OCI-LY7 (cell line): ENCODE data around the gene DPYSL4. TPM values are rescaled to one million over a fixed set of nuclear protein-coding genes. Genes with fewer than 3 reads are reported as not detected.

ENCODE experiments used
- BruUV-seq: library from RNA; stranded (reverse); fragments of 400-500 nt; replicated peaks from 2 replicates; lab custom pipeline; 2021; lab: Mats Ljungman, UMichigan
- CTCF ChIA-PET: fragments of 300-600 bp; sonication (Branson Sonifier 250); formaldehyde crosslinking; loops from one replicate; lab custom pipeline; 2022; ENCODE audit warnings: antibody characterized with exemption; ENCODE audit not compliant: unreplicated experiment; lab: Charles Lee
- POLR2A ChIA-PET: fragments of 300-600 bp; sonication (Branson Sonifier 250); formaldehyde crosslinking; loops from one replicate; lab custom pipeline; 2022; ENCODE audit warnings: antibody characterized with exemption; lab: Charles Lee
- DNase-seq: peaks from one replicate; pipeline ENCODE4 v3.0.0-alpha.2; 2015; ENCODE audit warnings: low spot score
- H2AFZ ChIP-seq: fragments of 200-600 bp; sonication (generic), shearing (Covaris generic); 2 replicates; pipeline ENCODE4 v1.6.1; 2014; ENCODE audit warnings: mild to moderate bottlenecking, antibody characterized with exemption, low read length, moderate library complexity
- H3K27ac ChIP-seq: fragments of 200-600 bp; sonication (generic); 2 replicates; pipeline ENCODE4 v1.5.1; 2014; ENCODE audit warnings: mixed run types, low read depth, mild to moderate bottlenecking, moderate library complexity, low read length, inconsistent platforms; ENCODE audit not compliant: poor library complexity, severe bottlenecking
- H3K36me3 ChIP-seq: fragments of 200-600 bp; sonication (generic); 2 replicates; pipeline ENCODE4 v1.6.1; 2014; ENCODE audit warnings: mild to moderate bottlenecking, antibody characterized with exemption, low read length, moderate library complexity, mixed read lengths; ENCODE audit not compliant: insufficient read depth
- H3K4me1 ChIP-seq: fragments of 200-600 bp; sonication (generic); 2 replicates; pipeline ENCODE4 v1.5.1; 2014; ENCODE audit warnings: mild to moderate bottlenecking, low read length; ENCODE audit not compliant: insufficient read depth, poor library complexity, severe bottlenecking
- H3K4me2 ChIP-seq: fragments of 200-600 bp; sonication (generic); 2 replicates; pipeline ENCODE4 v1.6.1; 2014; ENCODE audit warnings: mild to moderate bottlenecking, low read length
- H3K4me3 ChIP-seq: fragments of 200-600 bp; sonication (generic); 2 replicates; pipeline ENCODE4 v1.5.1; 2014; ENCODE audit warnings: mild to moderate bottlenecking, low read depth, low read length; ENCODE audit not compliant: poor library complexity, severe bottlenecking
- H3K79me2 ChIP-seq: fragments of 200-600 bp; sonication (generic); 2 replicates; pipeline ENCODE4 v1.6.1; 2016; ENCODE audit warnings: low read depth, mild to moderate bottlenecking, low read length, moderate library complexity, mixed read lengths; ENCODE audit not compliant: insufficient read depth
- H3K9me2 ChIP-seq: fragments of 200-600 bp; sonication (generic); 2 replicates; pipeline ENCODE4 v1.6.1; 2016; ENCODE audit warnings: mild to moderate bottlenecking, low read length, mixed read lengths; ENCODE audit not compliant: insufficient read depth
- H3K9me3 ChIP-seq: fragments of 200-600 bp; sonication (generic); 2 replicates; pipeline ENCODE4 v1.6.1; 2014; ENCODE audit warnings: mild to moderate bottlenecking, mixed run types, low read length, mixed read lengths
- H4K20me1 ChIP-seq: fragments of 200-600 bp; sonication (generic); 2 replicates; pipeline ENCODE4 v1.6.1; 2014; ENCODE audit warnings: mild to moderate bottlenecking, antibody characterized with exemption, low read length, moderate library complexity, mixed read lengths; ENCODE audit not compliant: insufficient read depth
- EZH2phosphoT487 ChIP-seq: fragments of 200-600 bp; sonication (generic); IDR thresholded peaks from 2 replicates; pipeline ENCODE4 v1.6.1; 2018; ENCODE audit warnings: low read depth, borderline replicate concordance, mild to moderate bottlenecking, mixed run types, antibody characterized with exemption, low read length, moderate library complexity, mixed read lengths
- intact Hi-C: fragments of 100-400 bp; cut with micrococcal nuclease; formaldehyde crosslinking; loops from one replicate; pipeline ENCODE4 v1.10.0; 2022; ENCODE audit not compliant: unreplicated experiment
- total RNA-seq, 2 experiments: library from RNA; depleted of rRNA in 1 of 2; stranded (reverse); fragments of >200 nt in 1 of 2; shearing (Covaris generic) in 1 of 2; gene quantifications; 2 replicates each; pipeline ENCODE4 v1.2.3, GENCODE V29; 2014 to 2022
- TF ChIP-seq, protein P1 (sequence below): fragments of 200-600 bp; sonication (generic); conservative IDR thresholded peaks from 2 replicates; pipeline ENCODE4 v1.5.1; 2014; ENCODE audit warnings: mild to moderate bottlenecking, antibody characterized with exemption, low read length, moderate library complexity, mixed read lengths

Gene DPYSL4
- total RNA-seq, 2 experiments from 2014 or later: not detected

- no peaks in the 10 kb centered on the region for H3K9me3 ChIP-seq
- intact Hi-C loops: no loop called here
- H3K4me3 ChIP-seq: no peak overlapping the region
- H3K79me2 ChIP-seq: no peaks in the 10 kb centered on the region
- H2AFZ ChIP-seq: no peak overlapping the region
- no peak for DNase-seq
- TF ChIP-seq EZH2phosphoT487: no peak
- TF ChIP-seq, protein P1, sequence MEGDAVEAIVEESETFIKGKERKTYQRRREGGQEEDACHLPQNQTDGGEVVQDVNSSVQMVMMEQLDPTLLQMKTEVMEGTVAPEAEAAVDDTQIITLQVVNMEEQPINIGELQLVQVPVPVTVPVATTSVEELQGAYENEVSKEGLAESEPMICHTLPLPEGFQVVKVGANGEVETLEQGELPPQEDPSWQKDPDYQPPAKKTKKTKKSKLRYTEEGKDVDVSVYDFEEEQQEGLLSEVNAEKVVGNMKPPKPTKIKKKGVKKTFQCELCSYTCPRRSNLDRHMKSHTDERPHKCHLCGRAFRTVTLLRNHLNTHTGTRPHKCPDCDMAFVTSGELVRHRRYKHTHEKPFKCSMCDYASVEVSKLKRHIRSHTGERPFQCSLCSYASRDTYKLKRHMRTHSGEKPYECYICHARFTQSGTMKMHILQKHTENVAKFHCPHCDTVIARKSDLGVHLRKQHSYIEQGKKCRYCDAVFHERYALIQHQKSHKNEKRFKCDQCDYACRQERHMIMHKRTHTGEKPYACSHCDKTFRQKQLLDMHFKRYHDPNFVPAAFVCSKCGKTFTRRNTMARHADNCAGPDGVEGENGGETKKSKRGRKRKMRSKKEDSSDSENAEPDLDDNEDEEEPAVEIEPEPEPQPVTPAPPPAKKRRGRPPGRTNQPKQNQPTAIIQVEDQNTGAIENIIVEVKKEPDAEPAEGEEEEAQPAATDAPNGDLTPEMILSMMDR: no peak
- no peaks in the 10 kb centered on the region for H4K20me1 ChIP-seq
- POLR2A ChIA-PET: no interaction called here
- H3K36me3 ChIP-seq: no peaks in the 10 kb centered on the region
- BruUV-seq: no TSS peak
- H3K27ac ChIP-seq: no peak overlapping the region
- CTCF ChIA-PET: no interaction called here
- no peaks in the 10 kb centered on the region for H3K9me2 ChIP-seq
- no peak overlapping the region for H3K4me2 ChIP-seq
- H3K4me1 ChIP-seq: no peaks in the 10 kb centered on the region
These were observed 8.8 kb downstream of the DPYSL4 start for GRCh38 chr10:132195366-132196075.

GRCh38 chr10:132196178-132197113, 9.7 kb downstream of the DPYSL4 start:
- intact Hi-C loops: no loop called here
- Histone ChIP-seq H3K27ac (no peak overlapping the region), H3K4me1 (no peaks in the 10 kb centered on the region), H3K36me3 (no peaks in the 10 kb centered on the region), H4K20me1 (no peaks in the 10 kb centered on the region), H3K9me3 (no peaks in the 10 kb centered on the region), H3K9me2 (no peaks in the 10 kb centered on the region), H3K4me3 (no peak overlapping the region), H3K79me2 (no peaks in the 10 kb centered on the region), H3K4me2 (no peak overlapping the region), H2AFZ (no peak overlapping the region)
- ChIA-PET CTCF (no interaction called here), POLR2A (no interaction called here)
- DNase-seq: no peak
- TF ChIP-seq EZH2phosphoT487: no peak
- TF ChIP-seq, protein P1: no peak
- no TSS peak for BruUV-seq
